Ectodermal cell (in vitro differentiated cells): ENCODE results near the gene MAB21L4.

Experiments used
- H3K27ac ChIP-seq: 2 replicates; pipeline ENCODE4 v1.7.0; 2013; ENCODE audit warnings: mild to moderate bottlenecking, low read depth, low read length; ENCODE audit not compliant: insufficient read depth, poor library complexity, severe bottlenecking
- H3K27me3 ChIP-seq: 2 replicates; pipeline ENCODE4 v1.7.0; 2013; ENCODE audit warnings: mild to moderate bottlenecking, low read length; ENCODE audit not compliant: insufficient read depth, control insufficient read depth, poor library complexity, severe bottlenecking
- H3K36me3 ChIP-seq: one replicate; pipeline ENCODE4 v1.7.0; 2013; ENCODE audit warnings: low read length; ENCODE audit not compliant: control insufficient read depth, insufficient read depth
- H3K4me1 ChIP-seq: one replicate; pipeline ENCODE4 v1.7.0; 2013; ENCODE audit warnings: low read length; ENCODE audit not compliant: control insufficient read depth, insufficient read depth
- H3K4me3 ChIP-seq: 2 replicates; pipeline ENCODE4 v1.7.0; 2013; ENCODE audit warnings: low read depth, low read length, control low read depth; ENCODE audit not compliant: insufficient read depth
- H3K9me3 ChIP-seq: 2 replicates; pipeline ENCODE4 v1.7.0; 2013; ENCODE audit warnings: mild to moderate bottlenecking, low read length, moderate library complexity; ENCODE audit not compliant: control insufficient read depth
- WGBS, 2 experiments: methylation state at CpG; one replicate each; pipeline ENCODE4 v1.1.7; 2013; ENCODE audit warnings: missing lambda C conversion rate in 2 of 2; 5-methylcytosine and 5-hydroxymethylcytosine counted together

The MAB21L4 gene

GRCh38 chr2:240892356-240892755, 3.6 kb downstream of the MAB21L4 start:
- no peaks in the 10 kb centered on the region for H3K27me3 ChIP-seq
- no peaks in the 10 kb centered on the region for H3K9me3 ChIP-seq
- H3K4me3 ChIP-seq, result no peak overlapping the region
- 79 to 81% methylated on average over 9 of the region's 9 CpGs for WGBS, 2 experiments
- H3K36me3 ChIP-seq, result no peaks in the 10 kb centered on the region
- no peak overlapping the region for H3K27ac ChIP-seq
- H3K4me1 ChIP-seq, result no peaks in the 10 kb centered on the region

- Histone ChIP-seq H3K27me3 (no peaks in the 10 kb centered on the region), H3K4me1 (no peaks in the 10 kb centered on the region), H3K9me3 (no peaks in the 10 kb centered on the region), H3K36me3 (no peaks in the 10 kb centered on the region), H3K4me3 (no peak overlapping the region), H3K27ac (no peak overlapping the region)
- WGBS, 2 experiments, result 90 to 91% methylated on average over 19 to 20 of the region's 20 CpGs
Measured at GRCh38 chr2:240891492-240892340, 4.2 kb downstream of the MAB21L4 start.

GRCh38 chr2:240890691-240891090, 5.3 kb downstream of the MAB21L4 start:
- Histone ChIP-seq H3K4me1 (no peaks in the 10 kb centered on the region), H3K4me3 (no peak overlapping the region), H3K9me3 (no peaks in the 10 kb centered on the region), H3K27me3 (no peaks in the 10 kb centered on the region), H3K36me3 (no peaks in the 10 kb centered on the region), H3K27ac (no peak overlapping the region)
- 91 to 95% methylated on average over 14 of the region's 14 CpGs for WGBS, 2 experiments

- Histone ChIP-seq H3K27me3 (no peaks in the 10 kb centered on the region), H3K4me1 (no peaks in the 10 kb centered on the region), H3K27ac (no peak overlapping the region), H3K36me3 (no peaks in the 10 kb centered on the region), H3K9me3 (no peaks in the 10 kb centered on the region), H3K4me3 (no peak overlapping the region)
- WGBS, 2 experiments, result 95% methylated on average over 38 of the region's 38 CpGs
Measured at GRCh38 chr2:240889601-240890560, 6.1 kb downstream of the MAB21L4 start.

- Histone ChIP-seq H3K27me3 (no peaks in the 10 kb centered on the region), H3K4me1 (no peaks in the 10 kb centered on the region), H3K9me3 (no peaks in the 10 kb centered on the region), H3K36me3 (no peaks in the 10 kb centered on the region), H3K27ac (no peak overlapping the region), H3K4me3 (no peak overlapping the region)
- WGBS, 2 experiments, result 90% methylated on average over 11 of the region's 11 CpGs
Measured at GRCh38 chr2:240888890-240889573, 6.9 kb downstream of the MAB21L4 start.

GRCh38 chr2:240888130-240888889, 7.6 kb downstream of the MAB21L4 start:
- no peaks in the 10 kb centered on the region for H3K4me1 ChIP-seq
- WGBS, 2 experiments, result 93% methylated on average over 36 to 37 of the region's 37 CpGs

GRCh38 chr2:240887631-240888030, 8.3 kb downstream of the MAB21L4 start:
- no peak overlapping the region for H3K4me3 ChIP-seq
- H3K27ac ChIP-seq, result no peak overlapping the region
- H3K36me3 ChIP-seq, result no peaks in the 10 kb centered on the region
- H3K4me1 ChIP-seq, result no peaks in the 10 kb centered on the region
- 86 to 90% methylated on average over 4 of the region's 4 CpGs for WGBS, 2 experiments
- no peaks in the 10 kb centered on the region for H3K27me3 ChIP-seq
- no peaks in the 10 kb centered on the region for H3K9me3 ChIP-seq

More at GRCh38 chr2:240888130-240888889, 7.6 kb downstream of the MAB21L4 start:
- Histone ChIP-seq H3K4me3 (no peak overlapping the region), H3K36me3 (no peaks in the 10 kb centered on the region), H3K27ac (no peak overlapping the region), H3K9me3 (no peaks in the 10 kb centered on the region), H3K27me3 (no peaks in the 10 kb centered on the region)

- no peak overlapping the region for H3K4me3 ChIP-seq
Measured at GRCh38 chr2:240886678-240887609, 9.0 kb downstream of the MAB21L4 start.

More at GRCh38 chr2:240886678-240887609, 9.0 kb downstream of the MAB21L4 start:
- H3K36me3 ChIP-seq, result no peaks in the 10 kb centered on the region
- no peaks in the 10 kb centered on the region for H3K9me3 ChIP-seq
- H3K27me3 ChIP-seq, result no peaks in the 10 kb centered on the region
- H3K27ac ChIP-seq, result no peak overlapping the region
- 87 to 88% methylated on average over 18 of the region's 18 CpGs for WGBS, 2 experiments
- no peaks in the 10 kb centered on the region for H3K4me1 ChIP-seq
